HCT116 (cell line): ENCODE results near the gene TRAPPC12. TPM values are rescaled to one million over a fixed set of nuclear protein-coding genes. Genes with fewer than 3 reads are reported as not detected.

Source experiments
- ATAC-seq: fragments of 200-7000 bp; cut with Tn5 transposase; 2 replicates; pipeline ENCODE4 v1.9.1; 2020; ENCODE audit warnings: mild to moderate bottlenecking, moderate library complexity
- BruUV-seq: library from RNA; stranded (reverse); fragments of 400-500 nt; replicated peaks from 2 replicates; lab custom pipeline; 2021; lab: Mats Ljungman, UMichigan
- CTCF ChIA-PET: fragments of 300-600 bp; sonication (Branson Sonifier 250); formaldehyde crosslinking; loops from one replicate; lab custom pipeline; 2021; ENCODE audit warnings: antibody characterized with exemption; lab: Charles Lee
- POLR2A ChIA-PET: fragments of 300-600, 350-600 bp; sonication (Branson Sonifier 250); formaldehyde crosslinking; loops from one replicate; lab custom pipeline; 2021; ENCODE audit warnings: antibody characterized with exemption; lab: Charles Lee
- RAD21 ChIA-PET, 2 experiments: fragments of 300-600 bp; sonication (Branson Sonifier 250); formaldehyde crosslinking; loops; one replicate each; lab custom pipeline; 2023; ENCODE audit warnings: low total read pairs in 2 of 2; ENCODE audit not compliant: uncharacterized antibody in 2 of 2, unreplicated experiment in 2 of 2, low non-redundant PET in 1 of 2; lab: Charles Lee
- DNase-seq: peaks from one replicate; pipeline ENCODE4 v3.0.0-alpha.2; 2010; ENCODE audit warnings: low read depth, low spot score
- H2AFZ ChIP-seq: fragments of 200-600 bp; shearing (Covaris generic), sonication (generic); 2 replicates; pipeline ENCODE4 v1.6.1; 2017; ENCODE audit warnings: low read depth, mixed run types, mixed read lengths, antibody characterized with exemption, low read length; ENCODE audit not compliant: poor library complexity, severe bottlenecking
- H3K27ac ChIP-seq: 2 replicates; pipeline ENCODE4 v1.5.1; 2012; ENCODE audit warnings: low read depth, low read length
- H3K27me3 ChIP-seq: fragments of 200-600 bp; sonication (generic); 2 replicates; pipeline ENCODE4 v1.6.1; 2016; ENCODE audit warnings: mixed run types, low read length, mixed read lengths; ENCODE audit not compliant: insufficient read depth
- H3K36me3 ChIP-seq, 2 experiments: fragments of 200-500 bp in 1 of 2; fragments of 200-600 bp in 1 of 2; sonication (Bioruptor generic) in 1 of 2; sonication (generic) in 1 of 2; 2 replicates each; pipeline versions ENCODE4 v1.5.1 to v1.6.1; 2014 to 2016; ENCODE audit warnings: low read length in 2 of 2, inconsistent platforms in 1 of 2, mixed read lengths in 1 of 2, mixed run types in 1 of 2; ENCODE audit not compliant: insufficient read depth in 2 of 2, control insufficient read depth in 1 of 2
- H3K4me1 ChIP-seq, 2 experiments: fragments of 200-600 bp in 1 of 2; sonication (generic) in 1 of 2; 2 replicates each; pipeline versions ENCODE4 v1.5.1 to v1.6.1; 2012 to 2017; ENCODE audit warnings: low read length in 2 of 2, inconsistent platforms in 1 of 2, mild to moderate bottlenecking in 1 of 2, mixed read lengths in 1 of 2, mixed run types in 1 of 2, moderate library complexity in 1 of 2; ENCODE audit not compliant: insufficient read depth in 2 of 2, control insufficient read depth in 1 of 2
- H3K4me2 ChIP-seq: fragments of 200-600 bp; sonication (generic); 2 replicates; pipeline ENCODE4 v1.6.1; 2017; ENCODE audit warnings: mixed run types, low read length, mixed read lengths
- H3K4me3 ChIP-seq, 2 experiments: fragments of 200-600 bp in 1 of 2; sonication (generic) in 1 of 2; replicated peaks in 1 of 2; 2 replicates each; pipeline ENCODE4 v1.5.1; 2011 to 2016; ENCODE audit warnings: low read length in 2 of 2, control low read depth in 1 of 2, low read depth in 1 of 2, mild to moderate bottlenecking in 1 of 2, mixed read lengths in 1 of 2, mixed run types in 1 of 2
- H3K79me2 ChIP-seq: fragments of 200-600 bp; sonication (generic); 2 replicates; pipeline ENCODE4 v1.6.1; 2017; ENCODE audit warnings: mild to moderate bottlenecking, mixed run types, low read length, moderate library complexity, mixed read lengths; ENCODE audit not compliant: insufficient read depth
- H3K9ac ChIP-seq: fragments of 200-600 bp; sonication (generic); 2 replicates; pipeline ENCODE4 v1.6.1; 2016; ENCODE audit warnings: low read length, mixed read lengths
- H3K9me2 ChIP-seq: fragments of 200-600 bp; sonication (generic), shearing (Covaris generic); 2 replicates; pipeline ENCODE4 v1.6.1; 2017; ENCODE audit warnings: mixed run types, mild to moderate bottlenecking, moderate library complexity; ENCODE audit not compliant: insufficient read depth
- H3K9me3 ChIP-seq, 2 experiments: fragments of 200-500 bp in 1 of 2; fragments of 200-600 bp in 1 of 2; sonication (Bioruptor generic) in 1 of 2; sonication (generic) in 1 of 2; 2 replicates each; pipeline ENCODE4 v1.6.1; 2014 to 2017; ENCODE audit warnings: low read length in 2 of 2, mixed read lengths in 2 of 2, inconsistent platforms in 1 of 2, low read depth in 1 of 2, mild to moderate bottlenecking in 1 of 2, mixed run types in 1 of 2, moderate library complexity in 1 of 2; ENCODE audit not compliant: control insufficient read depth in 1 of 2, insufficient read depth in 1 of 2
- H4K20me1 ChIP-seq: fragments of 200-600 bp; sonication (generic), shearing (Covaris generic); 2 replicates; pipeline ENCODE4 v1.6.1; 2017; ENCODE audit warnings: mixed run types, mild to moderate bottlenecking, moderate library complexity; ENCODE audit not compliant: insufficient read depth
- ATF3 ChIP-seq: IDR thresholded peaks from 2 replicates; pipeline ENCODE4 v1.6.1; 2012
- CEBPB ChIP-seq: IDR thresholded peaks from 2 replicates; pipeline ENCODE4 v1.6.1; 2012; ENCODE audit warnings: low read depth
- ELF1 ChIP-seq: IDR thresholded peaks from 2 replicates; pipeline ENCODE4 v1.6.1; 2012; ENCODE audit warnings: low read depth, borderline replicate concordance
- EZH2phosphoT487 ChIP-seq: fragments of 200-600 bp; IDR thresholded peaks from 2 replicates; pipeline ENCODE4 v1.6.1; 2018; ENCODE audit warnings: antibody characterized with exemption, borderline replicate concordance
- JUND ChIP-seq: IDR thresholded peaks from 2 replicates; pipeline ENCODE4 v1.6.1; 2012
- MAX ChIP-seq: IDR thresholded peaks from 2 replicates; pipeline ENCODE4 v1.6.1; 2012
- SIN3A ChIP-seq: IDR thresholded peaks from 2 replicates; pipeline ENCODE4 v1.6.1; 2012; ENCODE audit warnings: low read depth
- YY1 ChIP-seq: IDR thresholded peaks from 2 replicates; pipeline ENCODE4 v1.6.1; 2011; ENCODE audit warnings: low read length, low read depth, moderate library complexity, mild to moderate bottlenecking; ENCODE audit not compliant: insufficient replicate concordance; ENCODE audit errors: extremely low read depth
- ZFX ChIP-seq: fragments of 450-650 bp; IDR thresholded peaks from 2 replicates; pipeline ENCODE4 v1.6.1; 2017
- intact Hi-C: fragments of 100-400 bp; cut with micrococcal nuclease; formaldehyde crosslinking; loops from 2 replicates; pipeline ENCODE4 v1.10.0; 2022
- total RNA-seq: library from RNA; stranded (reverse); gene quantifications from one replicate; pipeline ENCODE4 v1.2.1, GENCODE V29; 2021; ENCODE audit not compliant: unreplicated experiment

TRAPPC12 gene
- total RNA-seq, 1 experiment from 2014 or later: 47.4 TPM

GRCh38 chr2:3379647-3380534, at the start of gene TRAPPC12 (continued):
- TF ChIP-seq SIN3A: peak; percentile 90; the same call in 1 of the 2 replicates
- TF ChIP-seq MAX: peak; percentile 85
- TF ChIP-seq ELF1: peak; percentile 58
- no peak for TF ChIP-seq CEBPB
- TF ChIP-seq JUND: no peak
- TF ChIP-seq ZFX: peak; percentile 90
- TF ChIP-seq YY1: peak; percentile 27

- peaks cover 0 to 4% of the 10 kb centered on the region in 2 experiments; a peak in 1 of 4 replicates for H3K36me3 ChIP-seq
- H3K27ac ChIP-seq: no peak overlapping the region
- no peak overlapping the region for H3K4me3 ChIP-seq
- TF ChIP-seq EZH2phosphoT487: no peak
- TF ChIP-seq ATF3: no peak
- intact Hi-C loops: no loop called here
- DNase-seq (no peak), ATAC-seq (no peak)
- POLR2A ChIA-PET: no interaction called here
- peaks cover 19% of the 10 kb centered on the region; the same call in 1 of the 2 replicates for H3K79me2 ChIP-seq
- H3K9ac ChIP-seq: no peak overlapping the region
- no peaks in the 10 kb centered on the region for H3K9me2 ChIP-seq
- no peak overlapping the region for H2AFZ ChIP-seq
- CTCF ChIA-PET: no interaction called here
- H4K20me1 ChIP-seq: no peaks in the 10 kb centered on the region
- RAD21 ChIA-PET: no interaction called here
- BruUV-seq: no TSS peak
- no peak overlapping the region for H3K4me2 ChIP-seq
- no peaks in the 10 kb centered on the region for H3K27me3 ChIP-seq
- no peaks in the 10 kb centered on the region for H3K4me1 ChIP-seq
- no peaks in the 10 kb centered on the region for H3K9me3 ChIP-seq
Observed at GRCh38 chr2:3332133-3332532, 47.4 kb upstream of the TRAPPC12 start.
